Activated gamma-delta T cell treated with anti-CD3 and anti-CD28 coated beads, Interleukin-2, amount 50 U/mL, for 16 hours (primary cell): Measurements from ENCODE around the gene SLC35D3.
"Not testable (repeated sequence)": the region's sequence is repeated elsewhere in the genome, so short reads cannot be mapped to it uniquely, and the experiment has no call there.

Experiments used
- DNase-seq: peaks from one replicate; pipeline ENCODE4 v3.0.0-alpha.2; 2020; ENCODE audit warnings: low read depth

The SLC35D3 gene

GRCh38 chr6:136964398-136964797, 42.3 kb downstream of the SLC35D3 start:
- DNase-seq = no peak

DNA sequence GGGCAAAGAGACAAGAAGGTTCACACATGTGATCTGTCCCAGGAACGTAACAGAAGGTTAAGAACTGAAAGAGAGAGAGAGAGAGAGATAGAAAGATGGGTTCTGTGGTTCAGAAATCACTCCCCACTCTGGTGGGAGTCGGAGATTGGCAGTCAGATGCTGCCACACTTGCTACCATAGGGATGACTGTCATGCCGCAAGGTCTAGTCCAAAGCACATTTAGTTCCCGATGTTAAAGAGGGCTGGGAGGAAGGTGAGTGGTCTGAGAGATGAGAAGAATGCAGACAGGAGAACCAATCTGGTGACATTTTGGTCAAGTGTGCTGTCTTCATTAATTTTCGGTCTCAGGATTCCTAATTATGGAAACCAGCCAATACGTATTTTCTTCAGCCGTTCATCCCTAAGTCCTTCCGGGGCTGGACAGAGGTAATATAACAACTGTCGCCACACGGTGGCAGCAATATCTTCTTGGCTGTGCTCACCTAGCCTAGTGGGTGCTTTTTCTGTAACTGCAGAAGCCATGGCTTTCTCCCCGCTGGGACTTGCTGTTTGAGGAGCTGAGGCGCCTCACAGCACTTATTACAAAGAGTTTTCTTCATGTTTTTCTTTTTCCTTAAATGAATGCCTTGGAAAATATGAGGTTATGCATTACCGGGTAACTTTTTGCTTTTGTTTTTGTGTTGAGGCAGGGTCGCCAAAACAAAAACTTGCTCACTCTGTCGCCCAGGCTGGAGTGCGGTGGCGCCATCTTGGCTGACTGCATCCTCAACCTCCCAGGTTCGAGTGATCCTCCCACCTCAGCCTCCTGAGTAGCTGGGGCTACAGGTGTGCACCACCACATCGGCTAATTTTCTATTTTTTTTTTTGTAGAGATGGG, 46.0 kb downstream of the SLC35D3 start:
- DNase-seq = peak; percentile 35

GRCh38 chr6:136968837-136969236, 46.7 kb downstream of the SLC35D3 start:
- DNase-seq = no peak

DNA sequence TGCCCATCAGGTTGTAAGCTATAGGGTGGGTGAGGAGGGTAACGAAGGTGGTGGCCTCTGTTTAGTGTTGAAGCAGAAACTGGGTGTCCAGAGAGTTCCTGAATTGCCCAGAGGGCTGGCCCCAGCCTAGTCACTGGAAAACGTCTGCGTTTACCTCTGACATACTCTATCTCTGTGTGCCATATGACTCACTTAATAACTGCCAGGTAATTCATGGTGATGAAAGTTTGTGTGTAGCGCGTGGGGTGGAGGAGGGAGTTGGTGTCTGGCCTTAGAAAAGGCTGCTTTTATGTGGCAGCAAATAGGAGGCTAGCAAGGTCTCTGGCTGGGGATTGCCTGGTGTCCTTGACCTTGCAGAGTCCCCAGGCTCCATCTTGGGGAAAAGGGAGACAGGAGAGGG, 47.3 kb downstream of the SLC35D3 start:
- DNase-seq = no peak

GRCh38 chr6:136969930-136970329, 47.8 kb downstream of the SLC35D3 start:
- DNase-seq = no peak

- DNase-seq = no peak
These were observed 49.5 kb downstream of the SLC35D3 start for GRCh38 chr6:136971609-136972008.

DNA sequence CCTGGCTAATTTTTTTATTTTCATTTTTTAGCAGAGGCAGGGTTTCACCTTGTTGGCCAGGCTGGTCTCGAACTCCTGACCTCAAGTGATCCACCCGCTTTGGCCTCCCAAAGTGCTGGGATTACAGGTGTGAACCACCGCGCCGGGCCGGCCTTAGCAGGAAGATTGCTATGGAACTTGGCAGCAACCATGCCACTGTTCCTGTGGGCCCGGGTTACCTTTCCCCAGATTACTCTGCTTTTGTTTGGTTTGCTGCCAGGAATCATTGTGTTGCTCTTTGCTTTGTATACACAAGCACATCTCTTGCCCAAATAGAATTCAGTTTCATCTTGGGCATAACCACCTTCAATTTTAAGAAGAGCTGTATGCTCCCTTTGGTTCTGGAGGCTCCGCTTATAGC, 51.7 kb downstream of the SLC35D3 start:
- DNase-seq = not testable (repeated sequence)
